ENCODE measurements around the gene SEC63. TPM values are rescaled to one million over a fixed set of nuclear protein-coding genes. Genes with fewer than 3 reads are reported as not detected.

SEC63 gene
- total RNA-seq, 1 experiment from 2014 or later, result 86.2 TPM

DNA sequence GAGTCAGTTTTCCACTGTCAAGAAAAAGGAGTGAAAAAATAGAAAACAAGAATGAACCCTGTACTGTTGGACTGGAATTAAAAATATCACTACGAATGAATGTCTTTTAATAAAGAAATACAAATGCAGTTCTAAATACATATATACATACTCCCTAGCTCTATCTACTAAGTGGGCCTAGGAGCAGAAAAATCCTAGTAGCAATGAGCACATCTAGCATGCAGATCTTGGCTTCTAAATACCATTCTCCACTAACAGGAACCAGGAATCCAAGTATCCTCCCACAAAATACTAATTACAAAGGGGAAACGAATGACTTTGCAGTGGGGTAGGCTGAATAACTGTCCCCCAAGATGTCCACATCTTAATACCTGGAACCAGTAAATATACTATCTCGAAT lies 25.4 kb downstream of the SEC63 start:
- Mint-ChIP-seq H3K4me3 (no peak overlapping the region), H3K4me1 (no peaks in the 10 kb centered on the region), H3K36me3 (ENCODE audit: insufficient read depth in 1 of 3, low read depth in 3 of 3) (peaks cover 63 to 75% (median 68%) of the 10 kb centered on the region in 3 experiments), H3K27me3 (ENCODE audit: low read depth) (no peaks in the 10 kb centered on the region; the same call in 1 of the 2 replicates), H3K9me3 (peaks cover 38 to 67% of the 10 kb centered on the region in 2 experiments), H3K27ac (no peak overlapping the region)
- Histone ChIP-seq H3K9me3 (ENCODE audit: control insufficient read depth, low read depth, low read length) (peaks cover 8% of the 10 kb centered on the region), H2BK20ac (ENCODE audit: low read depth, low read length, poor library complexity, severe bottlenecking) (no peak overlapping the region), H2BK5ac (ENCODE audit: insufficient read length, low read length) (no peak overlapping the region), H3K18ac (ENCODE audit: insufficient read length, low read depth, low read length) (no peak overlapping the region), H3K27me3 (ENCODE audit: insufficient read depth, low read length) (no peaks in the 10 kb centered on the region), H2BK12ac (ENCODE audit: insufficient read length, low read depth, low read length) (no peak overlapping the region), H2AFZ (ENCODE audit: low read length) (no peak overlapping the region), H3T11ph (ENCODE audit: low read length) (no peak overlapping the region), H3K27ac (ENCODE audit: insufficient read length, low read depth, low read length) (no peak overlapping the region), H4K5ac (ENCODE audit: insufficient read length, low read depth, low read length) (no peak overlapping the region), H3K79me1 (ENCODE audit: insufficient read depth, low read depth, low read length, poor library complexity, severe bottlenecking) (peaks cover 6% of the 10 kb centered on the region), H3K23ac (ENCODE audit: insufficient read length, low read depth, low read length) (no peak overlapping the region), H2BK15ac (ENCODE audit: low read depth, low read length) (no peak overlapping the region), H2BK120ac (ENCODE audit: low read depth, low read length, poor library complexity, severe bottlenecking) (no peak overlapping the region), H4K20me1 (ENCODE audit: control insufficient read depth, insufficient read depth, insufficient read length) (no peaks in the 10 kb centered on the region), H3K14ac (ENCODE audit: insufficient read depth, low read length) (no peak overlapping the region), H3K56ac (ENCODE audit: insufficient read length, low read depth, low read length) (no peak overlapping the region), H3K4me2 (ENCODE audit: insufficient read depth, insufficient read length, low read length) (no peak overlapping the region), H3K4me1 (ENCODE audit: insufficient read depth, low read length) (no peaks in the 10 kb centered on the region), H2AK5ac (ENCODE audit: insufficient read length, low read length) (no peak overlapping the region), H3K4ac (ENCODE audit: low read depth, low read length) (no peak overlapping the region), H3K79me2 (ENCODE audit: insufficient read depth, low read length) (peaks cover 15% of the 10 kb centered on the region; the same call in 1 of the 2 replicates), H4K91ac (ENCODE audit: insufficient read length, low read depth, low read length) (no peak overlapping the region), H4K8ac (replicated peaks; ENCODE audit: insufficient read length, low read depth, low read length) (no peak overlapping the region), H3K23me2 (ENCODE audit: insufficient read length, low read depth, low read length, poor library complexity, severe bottlenecking) (no peaks in the 10 kb centered on the region), H3K9ac (ENCODE audit: extremely low read depth, insufficient read length, low read length) (no peak overlapping the region)
- TF ChIP-seq, protein P1, sequence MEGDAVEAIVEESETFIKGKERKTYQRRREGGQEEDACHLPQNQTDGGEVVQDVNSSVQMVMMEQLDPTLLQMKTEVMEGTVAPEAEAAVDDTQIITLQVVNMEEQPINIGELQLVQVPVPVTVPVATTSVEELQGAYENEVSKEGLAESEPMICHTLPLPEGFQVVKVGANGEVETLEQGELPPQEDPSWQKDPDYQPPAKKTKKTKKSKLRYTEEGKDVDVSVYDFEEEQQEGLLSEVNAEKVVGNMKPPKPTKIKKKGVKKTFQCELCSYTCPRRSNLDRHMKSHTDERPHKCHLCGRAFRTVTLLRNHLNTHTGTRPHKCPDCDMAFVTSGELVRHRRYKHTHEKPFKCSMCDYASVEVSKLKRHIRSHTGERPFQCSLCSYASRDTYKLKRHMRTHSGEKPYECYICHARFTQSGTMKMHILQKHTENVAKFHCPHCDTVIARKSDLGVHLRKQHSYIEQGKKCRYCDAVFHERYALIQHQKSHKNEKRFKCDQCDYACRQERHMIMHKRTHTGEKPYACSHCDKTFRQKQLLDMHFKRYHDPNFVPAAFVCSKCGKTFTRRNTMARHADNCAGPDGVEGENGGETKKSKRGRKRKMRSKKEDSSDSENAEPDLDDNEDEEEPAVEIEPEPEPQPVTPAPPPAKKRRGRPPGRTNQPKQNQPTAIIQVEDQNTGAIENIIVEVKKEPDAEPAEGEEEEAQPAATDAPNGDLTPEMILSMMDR (conservative IDR thresholded peaks at IDR 0.05), result no peak
- no CpG with 5 or more reads among the region's 3 CpGs for WGBS (ENCODE audit: extremely low coverage, insufficient read length, low lambda C conversion rate)
- no peak for DNase-seq

Data from H9 (cell line).